CD4-positive, alpha-beta T cell treated with Interleukin-12 subunit alpha and Interleukin-12 subunit beta, for 1 hour (primary cell): ENCODE data around the gene RAI14.

ENCODE experiments used
- DNase-seq: peaks from one replicate; pipeline ENCODE4 v3.0.0-alpha.2; 2020

The RAI14 gene

GRCh38 chr5:34680896-34681295, 24.8 kb downstream of the RAI14 start:
- no peak for DNase-seq

GRCh38 chr5:34682926-34683623, 26.9 kb downstream of the RAI14 start:
- DNase-seq, result no peak

DNA sequence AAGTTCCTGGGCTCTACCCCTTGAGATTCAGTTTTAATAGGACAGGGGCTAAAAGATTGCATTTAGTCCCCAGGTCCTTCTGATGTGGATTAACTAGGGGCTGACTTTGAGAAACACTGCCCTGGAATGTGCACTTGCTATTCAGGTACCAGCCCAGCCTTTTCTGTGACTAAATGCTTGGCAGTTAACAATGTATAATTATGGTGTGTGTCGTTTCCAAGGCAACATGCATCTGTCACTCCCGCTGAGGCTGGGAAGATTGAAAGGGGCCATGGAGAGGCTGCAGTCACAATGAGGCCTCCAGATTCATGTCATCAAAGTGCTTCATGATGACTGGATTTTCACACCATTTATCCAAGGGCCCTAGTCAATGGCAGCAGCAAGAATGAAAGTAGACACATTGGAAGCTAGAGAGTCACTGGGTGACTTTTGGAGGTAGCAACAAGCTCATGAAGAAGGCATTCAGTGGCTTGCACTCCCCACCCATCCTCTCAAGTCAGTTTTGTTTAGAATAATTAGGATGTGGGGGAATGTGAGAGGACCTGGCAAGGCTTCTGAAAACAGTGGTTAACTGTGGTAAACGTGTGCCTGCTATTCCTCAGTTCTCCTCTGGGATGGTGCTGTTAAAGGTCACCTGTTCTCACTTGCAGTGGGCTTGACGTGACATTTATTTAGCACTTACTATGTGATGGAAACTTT, 28.3 kb downstream of the RAI14 start:
- DNase-seq, result no peak

- DNase-seq, result no peak
Measured at GRCh38 chr5:34684980-34685352, 28.8 kb downstream of the RAI14 start.

DNA sequence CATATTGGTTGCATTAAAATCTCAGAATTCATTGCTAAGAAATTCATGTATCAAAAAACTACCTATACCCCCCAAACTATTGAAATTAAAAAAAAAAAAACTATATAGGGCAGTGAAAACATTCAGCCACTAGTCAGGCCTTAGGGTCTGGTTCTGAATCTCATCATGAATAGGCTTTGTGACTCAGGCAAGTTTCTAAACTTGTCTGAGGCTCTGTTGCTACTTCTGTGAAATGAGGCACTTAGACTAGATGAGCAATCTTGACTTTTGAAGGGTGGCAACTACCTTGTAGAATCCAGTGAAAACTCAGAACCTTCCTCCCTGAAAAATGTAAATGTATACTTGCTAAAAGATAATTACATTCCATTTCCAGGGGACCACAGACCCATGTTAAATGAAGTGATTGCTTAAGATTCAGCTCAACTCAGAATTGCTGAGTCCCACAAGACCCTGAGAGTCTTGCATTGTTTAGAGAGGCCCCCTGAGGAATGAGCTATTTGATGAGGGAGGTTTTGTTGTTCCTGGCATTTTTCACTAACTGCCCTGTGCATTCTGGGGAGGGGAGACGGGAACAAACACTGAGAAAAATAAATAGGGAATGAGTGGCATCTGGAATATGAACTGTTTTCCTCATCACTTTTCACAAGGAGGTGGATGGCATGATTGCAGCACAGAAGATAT, 29.5 kb downstream of the RAI14 start:
- DNase-seq, result no peak

GRCh38 chr5:34686762-34687268, 30.7 kb downstream of the RAI14 start:
- no peak for DNase-seq

DNA sequence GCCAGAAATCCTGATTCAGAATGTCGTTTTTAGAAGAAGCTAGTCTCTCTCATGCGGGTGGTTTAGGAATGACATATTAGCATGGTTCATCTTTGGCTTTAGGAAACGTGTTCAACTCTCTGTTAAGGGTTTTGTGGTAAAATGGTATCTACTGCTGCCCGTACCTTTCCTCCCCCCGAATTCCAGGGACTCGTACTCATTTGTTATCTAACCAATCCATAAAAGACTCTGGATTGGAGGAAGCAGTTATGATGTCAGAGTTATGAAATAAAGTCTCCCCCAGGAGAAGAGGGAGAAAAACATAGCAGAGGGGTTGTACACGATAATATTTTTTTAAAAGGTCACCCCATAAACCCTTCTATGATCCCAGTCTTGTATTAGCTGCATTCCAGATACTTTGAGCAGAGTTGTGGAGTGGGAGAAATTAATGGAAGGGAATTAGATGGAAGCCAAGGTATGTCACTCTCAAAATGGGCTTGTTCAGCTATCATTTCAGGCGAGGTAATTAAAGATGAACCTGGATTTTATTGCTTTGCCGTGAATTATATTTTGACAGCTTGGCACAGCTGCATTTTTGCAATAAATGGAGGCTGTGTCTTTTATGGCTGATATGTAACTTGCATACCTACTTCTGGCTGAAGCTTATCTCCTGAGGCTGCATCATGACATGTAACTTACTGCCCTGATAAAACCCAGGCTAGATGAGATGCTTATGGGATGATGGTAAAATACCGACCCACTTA, 31.3 kb downstream of the RAI14 start:
- no peak for DNase-seq

DNA sequence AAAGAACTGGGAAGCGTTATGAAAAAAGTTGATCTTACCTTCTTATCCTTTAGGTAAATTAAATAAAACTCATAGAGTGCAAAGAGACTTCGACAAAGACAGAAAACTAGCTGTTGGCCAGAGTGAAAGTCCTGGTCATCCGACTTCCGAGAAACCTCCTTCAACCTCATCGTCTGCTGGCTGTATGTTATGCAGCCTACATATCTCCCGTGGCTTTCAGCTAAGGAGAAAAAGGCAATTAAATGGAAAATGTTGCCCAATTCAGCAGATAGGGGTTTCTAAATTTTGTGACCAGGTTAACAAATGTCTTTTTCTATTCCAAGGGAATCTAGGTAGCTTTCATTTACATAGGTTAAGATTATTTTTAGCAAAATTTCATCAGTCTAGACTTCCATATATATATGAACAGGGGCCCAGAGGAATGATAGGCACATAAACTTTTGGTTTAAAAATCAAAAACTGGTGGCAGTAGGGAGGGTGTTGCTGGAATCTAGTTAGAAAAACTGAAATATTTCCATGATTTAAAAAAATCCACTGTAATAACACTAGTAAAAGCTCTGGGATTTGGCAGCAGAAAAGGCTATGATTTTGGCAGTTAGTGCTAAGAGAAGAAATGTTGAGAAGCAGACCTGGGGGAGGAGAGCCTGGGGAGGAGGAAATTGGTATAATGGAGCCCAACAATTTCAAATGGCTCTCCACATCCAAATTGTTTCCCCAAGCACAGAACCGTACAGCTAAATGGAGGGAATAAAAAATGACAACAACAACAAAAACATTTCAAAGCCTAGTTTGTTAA, 32.1 kb downstream of the RAI14 start:
- DNase-seq, result no peak

DNA sequence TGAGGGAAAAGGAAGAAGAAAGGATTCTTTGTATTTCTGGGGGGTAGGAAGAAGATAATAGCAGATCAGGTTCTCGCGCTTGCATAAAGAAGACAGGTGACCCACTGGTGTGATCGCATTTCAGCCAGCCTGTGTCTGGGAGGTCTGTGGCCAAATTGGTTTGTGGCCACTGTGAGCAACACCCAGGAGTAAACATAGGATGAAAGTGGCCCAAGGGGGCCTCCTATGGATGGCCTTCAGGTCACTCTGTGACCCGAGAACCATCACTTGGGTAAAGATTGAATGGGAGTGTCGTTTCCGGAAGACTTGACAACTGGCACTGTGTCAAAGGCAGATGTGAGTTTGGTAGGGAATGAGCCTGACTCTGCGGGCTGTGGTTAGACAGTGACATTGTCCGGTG, 34.2 kb downstream of the RAI14 start:
- DNase-seq, result no peak

DNA sequence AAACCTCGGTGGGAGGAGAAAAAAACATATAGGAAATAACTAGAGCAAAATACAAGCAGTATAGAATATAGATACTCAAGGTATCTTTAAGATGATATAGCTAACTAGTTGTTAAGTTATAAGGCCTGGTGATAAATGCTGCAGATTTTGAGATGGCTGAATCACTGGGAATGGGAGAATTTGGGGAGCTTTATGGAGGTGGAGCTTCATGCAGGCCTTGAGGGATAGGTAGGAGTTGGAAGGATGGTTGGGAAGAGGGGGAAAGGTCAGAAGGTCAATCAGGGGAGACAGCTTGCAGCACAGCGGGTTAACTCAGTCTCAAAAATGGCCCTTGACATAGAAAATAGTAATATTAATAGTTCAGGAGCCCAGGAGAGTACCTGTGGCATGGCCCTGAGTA, 34.8 kb downstream of the RAI14 start:
- DNase-seq, result no peak

GRCh38 chr5:34691326-34691725, 35.2 kb downstream of the RAI14 start:
- no peak for DNase-seq

DNA sequence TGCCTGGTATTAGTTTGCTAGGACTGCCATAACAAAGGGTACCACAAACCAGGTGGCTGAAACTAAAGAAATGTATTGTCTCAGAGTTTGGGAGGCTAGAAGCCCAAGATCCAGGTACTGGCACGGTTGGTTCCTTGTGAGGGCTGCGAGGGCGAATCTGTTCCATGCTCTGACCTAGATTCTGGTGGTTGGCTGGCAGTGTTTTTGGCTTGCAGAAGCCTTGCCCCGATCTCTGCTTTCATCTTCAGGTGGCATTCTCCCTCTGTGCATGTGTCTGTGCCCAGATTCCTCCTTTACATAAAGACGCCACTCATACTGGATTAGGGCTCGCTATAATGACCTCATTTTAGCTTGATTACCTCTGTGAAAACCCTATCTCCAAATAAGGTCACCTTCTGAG, 36.7 kb downstream of the RAI14 start:
- DNase-seq, result no peak

DNA sequence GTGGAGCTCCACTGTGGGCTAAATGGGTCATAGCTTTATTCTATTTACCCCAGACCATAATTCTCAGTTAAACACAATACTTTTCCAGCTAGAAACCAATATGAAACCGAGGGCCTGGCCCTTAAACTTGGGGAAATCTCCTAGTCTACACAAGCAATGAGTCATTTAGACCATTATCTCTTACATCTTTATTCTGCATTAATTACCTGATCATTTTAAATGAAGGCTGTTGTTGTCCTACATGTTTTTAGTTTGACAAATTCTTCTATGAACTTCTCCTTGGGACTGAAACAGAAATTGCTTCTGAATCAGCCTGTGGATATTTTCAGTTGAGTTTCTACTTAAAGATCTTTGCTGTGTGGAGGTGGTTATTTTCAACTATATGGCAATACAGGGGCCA, 37.9 kb downstream of the RAI14 start:
- DNase-seq, result no peak

DNA sequence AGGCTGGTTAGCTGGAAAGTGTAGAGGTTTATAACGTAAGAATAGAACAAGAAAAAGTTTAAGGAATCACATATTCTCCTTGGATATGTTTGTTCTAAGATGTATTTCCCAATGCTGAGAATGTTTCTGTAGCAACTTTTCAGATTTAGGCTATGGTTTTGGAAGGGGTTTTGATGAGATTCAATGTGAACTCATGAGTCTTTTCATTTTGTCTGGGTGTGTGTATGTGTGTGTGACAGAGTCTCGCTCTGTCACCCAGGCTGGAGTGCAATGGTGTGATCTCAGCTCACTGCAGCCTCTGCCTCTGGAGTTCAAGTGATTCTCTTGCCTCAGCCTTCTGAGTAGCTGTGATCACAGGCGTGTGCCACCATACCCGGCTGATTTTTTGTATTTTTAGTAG, 38.6 kb downstream of the RAI14 start:
- no peak for DNase-seq

DNA sequence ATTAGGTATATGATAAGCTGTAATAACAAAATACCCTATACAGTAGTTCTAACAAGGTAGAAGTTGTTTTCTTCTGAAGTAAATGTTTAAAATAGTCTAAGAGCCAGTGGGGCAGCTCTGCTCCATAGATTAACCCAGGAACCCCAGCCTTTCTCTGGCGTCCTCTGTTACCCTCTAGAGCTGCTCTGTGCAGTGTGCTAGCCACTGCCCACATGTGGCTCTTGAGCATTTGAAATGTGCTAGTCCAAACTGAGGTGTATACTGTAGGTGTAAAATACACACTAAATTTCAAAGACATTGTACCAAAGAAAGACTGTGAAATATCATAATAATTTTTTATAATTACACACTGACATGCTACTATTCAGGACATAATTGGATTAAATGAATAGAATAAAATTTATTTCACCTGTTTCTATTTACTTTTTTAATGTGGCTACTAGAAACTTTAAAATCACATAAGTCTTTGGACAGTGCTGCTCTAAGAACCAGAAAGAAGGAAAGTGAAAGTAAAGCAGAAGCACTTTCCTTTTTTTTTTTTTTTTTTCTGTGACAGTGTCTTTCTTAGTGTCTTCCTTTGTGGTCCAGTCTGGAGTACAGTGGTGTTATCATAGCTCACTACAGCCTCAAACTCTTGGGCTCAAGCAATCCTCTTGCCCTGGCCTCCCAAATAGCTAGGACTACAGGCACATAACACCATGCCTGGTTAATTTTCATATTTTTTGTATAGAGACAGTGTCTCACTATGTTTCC, 39.3 kb downstream of the RAI14 start:
- no peak for DNase-seq

DNA sequence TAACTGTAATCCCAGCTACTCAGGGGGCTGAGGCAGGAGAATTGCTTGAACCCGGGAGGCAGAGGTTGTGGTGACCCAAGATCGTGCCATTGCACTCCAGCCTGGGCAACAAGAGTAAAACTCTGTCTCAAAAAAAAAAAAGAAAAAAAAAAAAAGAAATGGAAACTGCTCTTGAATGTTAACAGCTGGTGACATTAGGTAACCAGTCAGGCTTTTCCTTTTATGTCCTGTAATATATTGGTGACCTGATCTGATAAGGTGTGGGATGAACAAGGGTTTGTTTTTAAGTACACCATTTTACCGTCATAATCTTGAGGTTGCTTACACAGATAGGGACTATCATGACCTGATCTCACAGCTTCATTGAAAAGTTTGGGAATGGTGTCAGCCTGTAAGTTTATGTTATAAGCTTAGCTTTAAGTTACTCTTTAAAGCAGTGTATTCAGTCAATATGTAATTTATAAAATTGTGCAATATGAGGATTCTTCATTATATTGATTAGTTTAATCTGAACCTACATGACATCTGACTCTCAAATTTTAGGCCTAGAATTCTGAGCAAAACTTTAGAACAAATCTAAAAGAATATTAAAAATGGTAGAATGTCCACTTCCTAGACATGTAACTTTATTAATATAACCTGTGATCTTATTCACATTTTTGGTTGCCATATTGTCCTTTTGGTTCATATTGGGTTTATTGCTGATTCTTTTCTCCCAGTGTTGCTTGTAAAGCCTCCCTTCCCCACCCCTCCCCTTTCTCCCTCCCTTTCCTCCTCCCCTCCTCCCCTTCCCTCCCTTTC, 41.4 kb downstream of the RAI14 start:
- DNase-seq, result no peak

GRCh38 chr5:34698109-34698419, 41.9 kb downstream of the RAI14 start:
- DNase-seq, result no peak

DNA sequence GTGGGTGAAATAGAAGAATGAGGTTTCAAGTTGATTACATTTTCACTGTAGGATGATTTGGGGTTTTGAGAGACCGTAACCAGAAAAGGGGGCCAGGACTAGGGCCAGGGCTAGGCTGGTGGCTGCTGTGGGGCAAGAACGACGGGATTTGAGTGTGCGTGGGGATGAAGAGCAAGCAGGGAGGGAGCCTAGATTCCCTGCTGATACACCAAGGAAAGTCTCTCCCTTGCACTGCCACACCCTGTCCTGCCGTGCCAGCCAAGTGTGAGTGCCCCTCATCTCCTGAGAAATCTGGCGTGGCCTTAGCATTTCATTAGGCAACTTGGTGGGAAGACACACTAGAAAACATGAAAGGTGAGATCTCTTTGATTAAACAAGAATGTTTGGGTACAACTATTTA, 42.6 kb downstream of the RAI14 start:
- no peak for DNase-seq

- DNase-seq, result no peak
Measured at GRCh38 chr5:34699155-34700077, 43.3 kb downstream of the RAI14 start.

- no peak for DNase-seq
Measured at GRCh38 chr5:34700078-34700452, 43.9 kb downstream of the RAI14 start.
